Ovary (tissue), 9 donors: Measurements from ENCODE around the gene RGS2. TPM values are rescaled to one million over a fixed set of nuclear protein-coding genes. Genes with fewer than 3 reads are reported as not detected.

Experiments used
- DNase-seq, 5 donors: peaks; one replicate each; pipeline ENCODE4 v3.0.0-alpha.2; 2019 to 2020
- H3K27ac ChIP-seq, 2 donors: fragments of 200-600 bp; one replicate each; pipeline versions ENCODE4 v1.5.1 to v1.8.0; 2019 to 2022
- H3K27me3 ChIP-seq: fragments of 200-600 bp; one replicate; pipeline ENCODE4 v1.8.0; 2022
- H3K36me3 ChIP-seq: fragments of 200-600 bp; sonication (generic); one replicate; pipeline ENCODE4 v1.5.1; 2019
- H3K4me1 ChIP-seq: one replicate; pipeline ENCODE4 v1.8.1; 2013; ENCODE audit warnings: mild to moderate bottlenecking, moderate library complexity; ENCODE audit not compliant: insufficient read depth
- H3K4me3 ChIP-seq: fragments of 200-600 bp; sonication (generic); one replicate; pipeline ENCODE4 v1.5.1; 2017
- H3K9me3 ChIP-seq, 2 donors: fragments of 200-600 bp in 1 of 2; sonication (generic) in 1 of 2; one replicate each; pipeline versions ENCODE4 v1.5.1 to v1.8.1; 2013 to 2019; ENCODE audit warnings: mild to moderate bottlenecking in 1 of 2, moderate library complexity in 1 of 2
- EP300 ChIP-seq: sonication (generic); formaldehyde crosslinking; IDR thresholded peaks from one replicate; pipeline ENCODE4 v1.6.1; 2017; ENCODE audit warnings: antibody characterized with exemption
- POLR2A ChIP-seq: fragments of 450-650 bp; IDR thresholded peaks from one replicate; pipeline ENCODE4 v1.6.1; 2017; ENCODE audit warnings: antibody characterized with exemption, mild to moderate bottlenecking, moderate library complexity
- WGBS, 3 donors: extraction: QIAGEN DNeasy Blood & Tissue Kit in 1 of 3; methylation state at CpG; one replicate each; pipeline versions ENCODE4 v1.1.5 to v1.1.7; 2013 to 2017; 5-methylcytosine and 5-hydroxymethylcytosine counted together
- intact Hi-C, 4 donors: fragments of 100-400 bp; cut with DNase I; formaldehyde crosslinking; loops; one replicate each; pipeline versions ENCODE4 v1.11.0 to v1.15.1; 2022 to 2023
- polyA plus RNA-seq, 2 donors: library from polyadenylated mRNA; stranded (reverse); fragments of 200-250 nt in 1 of 2; fragments of 350-450 nt in 1 of 2; fragmentation: Illumina TruSeq in 1 of 2; extraction: RNeasy Lipid Tissue Mini Kit (QIAGEN cat#74804) in 1 of 2; gene quantifications; one replicate each; pipeline ENCODE4 v1.2.3, GENCODE V29; 2013 to 2014
- total RNA-seq, 7 donors: library from RNA; depleted of rRNA in 2 of 7; stranded (reverse); fragments of >200 nt in 2 of 7; fragmentation: NEBNext Ultra II Directional in 3 of 7; extraction: Animal tissue kit (Norgen Biotek cat#: 25700) in 3 of 7; gene quantifications; one replicate each; pipeline versions ENCODE4 v1.1.0 to v1.2.4, GENCODE V29; 2016 to 2023
- TF ChIP-seq, protein P1 (sequence below), 3 donors: fragments of 450-650 bp in 2 of 3; fragments of 200-600 bp in 1 of 3; IDR thresholded peaks; one replicate each; pipeline versions ENCODE4 v1.5.1 to v1.8.0; 2016 to 2022; ENCODE audit warnings: antibody characterized with exemption in 3 of 3, mild to moderate bottlenecking in 1 of 3
- donor health status: DM: no; HTN: no; CAD: no; lungs with moderate emphysema.
- donor health status: DM: no; HTN: no; CAD: no.
- donor health status: Bipolar disorder and iron deficiency.
- donor health status: DM: yes; HTN: yes; CAD: no.
- donor health status: DM: no; HTN: no; CAD: no.
- donor health status: DM: yes; HTN: yes; CAD: no.

RGS2 gene
- total and polyA plus RNA-seq, 9 donors, result 31.0 to 247 (median 56.4) TPM

DNA sequence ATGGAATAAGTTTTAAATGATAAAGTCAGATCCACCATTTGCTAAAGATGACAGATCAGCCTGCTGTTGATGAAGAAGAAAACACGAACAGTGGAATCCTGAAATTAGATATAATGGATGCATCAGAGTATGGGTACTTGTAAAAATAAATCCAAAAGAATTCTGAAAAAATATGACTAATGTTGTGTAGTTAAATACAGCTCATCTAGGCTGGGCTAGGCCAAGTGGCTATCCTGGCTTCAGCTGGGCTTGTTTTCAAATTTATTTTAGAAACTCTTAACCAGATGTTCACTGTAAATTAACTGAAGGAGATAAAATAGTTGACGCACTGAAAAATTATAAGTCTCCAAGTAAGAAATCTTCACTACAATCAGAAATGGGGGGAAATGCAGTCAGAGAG lies 7.4 kb upstream of the RGS2 start:
- TF ChIP-seq, protein P1, sequence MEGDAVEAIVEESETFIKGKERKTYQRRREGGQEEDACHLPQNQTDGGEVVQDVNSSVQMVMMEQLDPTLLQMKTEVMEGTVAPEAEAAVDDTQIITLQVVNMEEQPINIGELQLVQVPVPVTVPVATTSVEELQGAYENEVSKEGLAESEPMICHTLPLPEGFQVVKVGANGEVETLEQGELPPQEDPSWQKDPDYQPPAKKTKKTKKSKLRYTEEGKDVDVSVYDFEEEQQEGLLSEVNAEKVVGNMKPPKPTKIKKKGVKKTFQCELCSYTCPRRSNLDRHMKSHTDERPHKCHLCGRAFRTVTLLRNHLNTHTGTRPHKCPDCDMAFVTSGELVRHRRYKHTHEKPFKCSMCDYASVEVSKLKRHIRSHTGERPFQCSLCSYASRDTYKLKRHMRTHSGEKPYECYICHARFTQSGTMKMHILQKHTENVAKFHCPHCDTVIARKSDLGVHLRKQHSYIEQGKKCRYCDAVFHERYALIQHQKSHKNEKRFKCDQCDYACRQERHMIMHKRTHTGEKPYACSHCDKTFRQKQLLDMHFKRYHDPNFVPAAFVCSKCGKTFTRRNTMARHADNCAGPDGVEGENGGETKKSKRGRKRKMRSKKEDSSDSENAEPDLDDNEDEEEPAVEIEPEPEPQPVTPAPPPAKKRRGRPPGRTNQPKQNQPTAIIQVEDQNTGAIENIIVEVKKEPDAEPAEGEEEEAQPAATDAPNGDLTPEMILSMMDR (IDR thresholded peaks at IDR 0.05), result no peak
- TF ChIP-seq POLR2A, result no peak
- TF ChIP-seq EP300, result no peak
- H3K4me3 ChIP-seq, result no peak overlapping the region
- H3K9me3 ChIP-seq, result no peaks in the 10 kb centered on the region
- H3K36me3 ChIP-seq, result no peaks in the 10 kb centered on the region
- intact Hi-C loops, result no loop called here
- no peak for DNase-seq
- 30 to 34% (median 32%) methylated on average over 2 of the region's 2 CpGs for WGBS, 3 donors
- H3K27me3 ChIP-seq, result no peaks in the 10 kb centered on the region
- H3K27ac ChIP-seq, result no peak overlapping the region
- no peaks in the 10 kb centered on the region for H3K4me1 ChIP-seq

DNA sequence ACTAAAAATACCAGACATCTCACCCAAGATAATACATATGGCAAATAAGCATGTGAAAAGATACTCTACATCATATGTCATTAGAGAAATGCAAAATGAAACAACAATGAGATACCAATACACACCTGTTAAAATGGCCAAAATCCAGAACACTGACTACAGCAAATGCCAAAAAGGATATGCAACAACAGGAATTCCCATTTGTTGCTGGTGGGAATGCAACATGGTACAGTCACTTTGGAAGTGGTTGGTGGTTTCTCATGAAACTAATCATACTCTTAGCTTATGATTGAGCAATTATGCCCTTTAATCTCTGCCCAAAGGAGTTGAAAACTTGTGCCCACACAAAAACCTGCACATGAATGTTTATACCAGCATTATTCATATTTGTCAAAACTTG lies 6.4 kb upstream of the RGS2 start:
- intact Hi-C loops, result no loop called here
- H3K4me1 ChIP-seq, result no peaks in the 10 kb centered on the region
- no peaks in the 10 kb centered on the region for H3K9me3 ChIP-seq
- H3K27me3 ChIP-seq, result no peaks in the 10 kb centered on the region
- no peak overlapping the region for H3K4me3 ChIP-seq
- no peaks in the 10 kb centered on the region for H3K36me3 ChIP-seq
- no peak overlapping the region for H3K27ac ChIP-seq
- DNase-seq, result no peak
- TF ChIP-seq, protein P1 (IDR thresholded peaks at IDR 0.05), result no peak
- TF ChIP-seq EP300 (no peak), POLR2A (no peak)

DNA sequence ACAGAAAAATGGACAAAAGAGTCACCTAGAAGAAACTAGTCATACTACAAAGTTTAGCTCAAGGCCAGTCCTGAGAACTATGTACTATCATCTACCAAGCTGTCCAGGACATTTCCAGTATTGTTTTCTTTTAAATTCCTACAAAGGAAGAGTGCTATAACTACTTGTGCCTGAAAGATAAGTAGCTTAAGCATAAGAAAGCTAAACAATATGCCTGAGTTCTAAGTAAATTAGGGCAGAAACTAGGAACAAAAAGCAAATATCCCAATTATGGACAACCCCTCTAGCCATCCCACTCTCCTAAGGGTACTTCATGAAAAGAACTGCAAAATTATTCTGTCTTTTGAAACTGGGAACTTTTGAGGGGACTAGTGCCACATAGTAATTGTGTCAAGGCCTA lies 5.3 kb upstream of the RGS2 start:
- Histone ChIP-seq H3K4me3 (no peak overlapping the region), H3K27ac (no peak overlapping the region), H3K4me1 (no peaks in the 10 kb centered on the region), H3K9me3 (no peaks in the 10 kb centered on the region), H3K36me3 (no peaks in the 10 kb centered on the region), H3K27me3 (no peaks in the 10 kb centered on the region)
- intact Hi-C loops, result no loop called here
- no peak for DNase-seq
- no peak for TF ChIP-seq EP300
- no peak for TF ChIP-seq POLR2A
- TF ChIP-seq, protein P1 (IDR thresholded peaks at IDR 0.05), result no peak

DNA sequence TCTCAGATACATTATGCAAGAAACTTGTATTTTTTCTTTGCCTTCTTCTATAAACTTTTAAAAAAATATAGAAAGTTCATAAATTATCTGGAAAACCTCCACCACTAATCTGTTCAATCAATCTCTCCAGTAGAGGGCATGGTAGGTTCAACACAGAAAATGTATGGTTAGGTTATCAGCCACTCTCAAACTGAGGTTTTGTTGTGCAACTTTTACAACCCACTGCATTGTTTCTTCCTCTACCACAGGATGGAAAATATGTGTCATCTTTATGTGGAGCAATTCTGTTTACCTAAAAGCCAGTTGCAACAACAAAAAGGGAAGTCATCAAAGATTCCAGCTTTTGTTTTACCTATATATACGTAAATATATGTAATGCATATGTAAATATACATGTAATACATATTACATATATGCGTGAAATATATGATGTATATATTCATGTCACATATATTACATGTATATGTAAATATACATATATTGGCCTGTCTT lies 3.0 kb upstream of the RGS2 start:
- WGBS, 3 donors, result 90 to 92% (median 91%) methylated on average over 2 of the region's 2 CpGs
- H3K4me1 ChIP-seq, result no peaks in the 10 kb centered on the region
- no peaks in the 10 kb centered on the region for H3K27me3 ChIP-seq
- TF ChIP-seq, protein P1 (IDR thresholded peaks at IDR 0.05), result peak in 1 of 3 donors; percentile 35
- no peak for TF ChIP-seq EP300
- DNase-seq, result no peak
- no peaks in the 10 kb centered on the region for H3K36me3 ChIP-seq
- no peak overlapping the region for H3K27ac ChIP-seq
- H3K9me3 ChIP-seq, result no peaks in the 10 kb centered on the region
- intact Hi-C loops, result loop anchor here in 1 of 4 donors (5.0 kb wide), 1 partner anchor 316 kb away; the partner anchor contains the start of gene CDC73
- H3K4me3 ChIP-seq, result no peak overlapping the region
